Activated T-helper 17 cell treated with anti-CD3 and anti-CD28 coated beads, Interleukin-2, amount 50 U/mL, for 72 hours (primary cell): ENCODE data around the gene SNRK. TPM values are rescaled to one million over a fixed set of nuclear protein-coding genes. Genes with fewer than 3 reads are reported as not detected.

Source experiments
- ATAC-seq: fragments of 150-1000 bp; cut with Tn5 transposase; replicated peaks from 2 replicates; pipeline ENCODE4 v1.10.0; 2021; ENCODE audit warnings: mild to moderate bottlenecking, moderate library complexity
- H3K27ac Mint-ChIP-seq: one replicate; pipeline ENCODE4 v1.8.0; 2022; ENCODE audit warnings: mixed read lengths
- H3K27me3 Mint-ChIP-seq: one replicate; pipeline ENCODE4 v1.8.0; 2022; ENCODE audit warnings: mixed read lengths
- H3K36me3 Mint-ChIP-seq: one replicate; pipeline ENCODE4 v1.8.0; 2022; ENCODE audit warnings: low read depth, mild to moderate bottlenecking, mixed read lengths
- H3K4me1 Mint-ChIP-seq: one replicate; pipeline ENCODE4 v1.8.0; 2022; ENCODE audit warnings: mixed read lengths
- H3K4me3 Mint-ChIP-seq: one replicate; pipeline ENCODE4 v1.8.0; 2022; ENCODE audit warnings: mild to moderate bottlenecking, mixed read lengths
- H3K9me3 Mint-ChIP-seq: one replicate; pipeline ENCODE4 v1.8.0; 2022; ENCODE audit warnings: mixed read lengths
- total RNA-seq, 2 donors: library from RNA; stranded (reverse); gene quantifications; one replicate each; pipeline ENCODE4 v1.2.3, GENCODE V29; 2022

SNRK gene
- total RNA-seq, 2 donors from 2014 or later: 25.7 to 25.8 TPM

DNA sequence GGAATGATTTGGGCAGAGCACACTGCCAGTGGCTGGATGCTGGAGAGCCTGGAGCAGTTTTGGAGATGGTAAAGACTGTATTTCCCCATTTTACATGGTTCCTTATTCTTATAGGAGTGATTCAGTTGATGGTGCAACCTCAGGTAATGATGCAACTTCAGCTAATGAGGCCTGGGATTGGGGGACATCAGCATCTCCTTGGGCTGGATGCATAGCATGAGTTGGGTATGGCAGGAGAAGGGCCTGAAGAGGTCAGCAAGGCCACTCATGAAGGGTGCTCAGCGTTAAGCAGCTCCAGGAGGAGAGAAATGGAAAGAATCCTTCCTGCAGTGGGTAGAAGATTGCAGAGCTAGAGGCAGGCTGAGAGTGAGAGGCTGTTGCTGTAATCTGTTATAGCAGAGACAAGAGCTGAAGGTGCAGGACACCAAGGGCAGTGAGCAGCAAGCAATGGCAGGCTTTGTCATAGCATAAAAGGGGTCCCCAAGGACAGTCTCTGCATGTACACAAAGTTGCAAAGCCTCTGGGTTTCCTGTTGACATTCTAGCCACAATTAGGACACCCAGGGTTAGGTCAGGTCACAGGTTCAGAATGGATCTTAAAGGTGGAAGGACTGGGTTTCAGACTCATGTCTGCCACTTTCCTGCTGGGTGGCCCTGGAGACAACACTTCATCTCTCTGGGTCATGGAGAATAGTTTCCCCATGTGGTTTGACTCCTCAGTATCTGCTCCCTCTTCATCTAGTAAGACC, 29.5 kb upstream of the SNRK start:
- Mint-ChIP-seq H3K4me3 (no peak overlapping the region), H3K27ac (no peak overlapping the region), H3K4me1 (peaks cover 10% of the 10 kb centered on the region), H3K27me3 (peaks cover under 1% of the 10 kb centered on the region), H3K9me3 (no peaks in the 10 kb centered on the region), H3K36me3 (no peaks in the 10 kb centered on the region)
- no peak for ATAC-seq

DNA sequence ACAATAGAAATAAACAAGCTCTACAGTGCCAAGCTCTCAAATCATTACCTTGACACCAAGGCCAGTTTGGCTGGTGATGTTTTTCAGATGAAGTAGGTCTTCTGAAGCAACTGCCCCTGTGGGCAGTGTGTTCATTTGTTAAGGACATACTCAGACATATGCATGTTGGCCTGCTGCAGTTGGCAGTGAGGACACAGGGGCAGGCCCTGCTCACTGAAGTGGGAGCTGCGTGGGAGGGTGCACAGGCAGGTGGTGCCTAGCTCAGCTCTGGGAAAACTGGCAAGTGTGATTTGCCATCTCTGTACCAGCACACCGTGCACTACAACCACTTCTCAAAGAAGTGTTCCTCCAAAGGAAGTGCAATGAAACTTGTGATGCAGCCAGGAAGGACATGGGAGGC, 28.5 kb upstream of the SNRK start:
- ATAC-seq: no peak
- H3K4me1 Mint-ChIP-seq: peaks cover 10% of the 10 kb centered on the region
- H3K9me3 Mint-ChIP-seq: no peaks in the 10 kb centered on the region
- no peak overlapping the region for H3K27ac Mint-ChIP-seq
- H3K36me3 Mint-ChIP-seq: no peaks in the 10 kb centered on the region
- no peaks in the 10 kb centered on the region for H3K27me3 Mint-ChIP-seq
- no peak overlapping the region for H3K4me3 Mint-ChIP-seq

DNA sequence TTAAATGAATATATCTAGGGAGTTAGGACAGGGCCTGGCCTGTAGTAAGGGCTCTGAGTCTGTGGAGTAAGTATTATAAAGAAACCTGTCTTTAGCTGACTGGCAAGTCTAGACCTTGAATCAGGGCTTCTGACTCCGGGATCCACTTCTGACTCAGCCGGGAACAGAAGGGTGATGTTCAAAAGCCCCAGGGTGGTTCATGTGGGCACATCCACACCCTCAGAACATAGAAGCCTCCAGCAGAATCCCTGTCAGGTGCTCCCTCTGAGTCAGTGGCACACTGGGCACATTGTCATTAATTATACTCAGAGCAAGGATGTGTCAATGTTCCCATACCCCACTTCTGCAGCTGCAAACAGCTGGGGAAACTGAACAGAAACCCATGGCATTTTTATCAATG, 26.7 kb upstream of the SNRK start:
- Mint-ChIP-seq H3K9me3 (no peaks in the 10 kb centered on the region), H3K27me3 (no peaks in the 10 kb centered on the region), H3K4me1 (peaks cover 10% of the 10 kb centered on the region), H3K36me3 (no peaks in the 10 kb centered on the region), H3K27ac (no peak overlapping the region), H3K4me3 (no peak overlapping the region)
- ATAC-seq: peak; percentile 64

DNA sequence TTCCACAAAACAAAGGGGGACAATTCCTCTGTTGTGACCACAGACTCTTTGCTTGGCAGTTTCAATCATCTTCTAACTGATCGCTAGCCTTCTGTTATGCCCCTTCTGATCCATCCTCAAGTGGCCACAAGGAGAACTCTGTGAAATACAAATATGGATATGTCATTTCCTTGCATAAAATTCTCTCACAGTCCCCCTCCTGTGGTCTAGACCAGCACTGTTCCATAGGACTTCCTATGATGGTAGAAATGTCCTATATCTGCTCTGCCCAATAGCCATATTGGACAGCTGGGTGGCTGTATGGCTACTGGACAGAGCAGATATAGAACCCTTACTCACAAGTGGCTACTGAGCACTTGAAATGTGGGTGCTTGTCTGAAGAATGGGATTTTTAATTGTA, 25.9 kb upstream of the SNRK start:
- Mint-ChIP-seq H3K4me3 (no peak overlapping the region), H3K9me3 (no peaks in the 10 kb centered on the region), H3K27me3 (no peaks in the 10 kb centered on the region), H3K4me1 (peaks cover 10% of the 10 kb centered on the region), H3K27ac (no peak overlapping the region), H3K36me3 (no peaks in the 10 kb centered on the region)
- ATAC-seq: no peak

DNA sequence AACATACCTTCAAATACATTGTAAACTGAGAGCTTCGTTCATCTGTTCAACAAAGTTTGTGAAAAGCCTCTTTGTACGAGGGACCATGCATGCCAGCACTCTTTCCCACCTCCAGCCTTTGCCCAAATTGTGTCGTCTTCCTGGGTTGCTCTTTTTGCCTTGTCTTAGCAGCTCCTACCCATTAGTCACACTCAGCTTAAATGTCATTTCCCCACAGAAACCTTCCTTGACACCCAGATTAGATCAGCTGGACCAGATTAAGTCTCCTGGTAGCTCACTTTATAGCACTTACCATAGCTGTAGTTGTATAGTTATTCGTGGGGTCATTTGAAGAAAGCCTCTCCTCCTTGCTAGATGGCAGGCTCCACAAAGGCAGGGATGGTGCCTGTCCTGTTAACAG, 24.1 kb upstream of the SNRK start:
- Mint-ChIP-seq H3K9me3 (no peaks in the 10 kb centered on the region), H3K27ac (no peak overlapping the region), H3K4me3 (no peak overlapping the region), H3K27me3 (no peaks in the 10 kb centered on the region), H3K4me1 (no peaks in the 10 kb centered on the region), H3K36me3 (no peaks in the 10 kb centered on the region)
- peak; percentile 72 for ATAC-seq

DNA sequence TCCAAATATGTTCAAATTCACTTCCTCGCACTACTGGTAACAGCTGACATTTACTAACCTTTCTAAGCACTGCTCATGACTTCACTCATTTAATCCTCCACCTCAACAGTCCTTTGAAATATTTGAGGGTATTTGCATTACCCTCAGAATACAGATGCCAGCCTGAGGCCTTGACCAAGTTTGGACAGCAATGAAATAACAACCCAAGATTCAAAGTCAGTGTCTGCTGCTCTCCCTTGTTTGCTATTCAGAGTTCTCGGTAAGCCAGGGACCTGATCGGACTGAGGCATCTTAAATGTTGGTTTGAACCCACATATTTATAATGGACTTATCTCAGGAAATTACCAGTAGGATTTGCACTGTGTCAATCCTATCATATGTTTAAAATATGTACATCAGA, 19.9 kb upstream of the SNRK start:
- Mint-ChIP-seq H3K4me3 (no peak overlapping the region), H3K9me3 (no peaks in the 10 kb centered on the region), H3K4me1 (no peaks in the 10 kb centered on the region), H3K27me3 (no peaks in the 10 kb centered on the region), H3K27ac (no peak overlapping the region), H3K36me3 (no peaks in the 10 kb centered on the region)
- no peak for ATAC-seq

DNA sequence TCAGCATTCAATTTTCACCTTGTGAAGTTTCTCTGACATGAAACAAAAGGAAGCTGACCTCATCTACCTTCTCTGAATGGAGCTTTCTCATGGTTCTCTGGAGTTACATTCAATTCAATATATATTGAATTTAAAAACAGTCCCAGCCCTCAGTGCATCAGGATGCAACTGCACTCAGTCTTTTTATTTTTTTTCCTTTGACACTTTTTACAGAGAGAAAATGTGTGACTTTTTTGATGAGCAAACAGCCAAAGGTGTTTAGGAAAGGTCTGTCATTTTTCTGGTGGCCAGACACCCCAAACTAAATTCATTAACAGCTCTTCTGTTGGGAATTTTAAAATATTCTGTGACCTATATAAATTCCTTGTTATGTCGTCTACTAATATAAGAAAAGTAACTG, 19.3 kb upstream of the SNRK start:
- no peaks in the 10 kb centered on the region for H3K9me3 Mint-ChIP-seq
- no peaks in the 10 kb centered on the region for H3K27me3 Mint-ChIP-seq
- no peak overlapping the region for H3K27ac Mint-ChIP-seq
- H3K4me3 Mint-ChIP-seq: no peak overlapping the region
- no peaks in the 10 kb centered on the region for H3K4me1 Mint-ChIP-seq
- no peak for ATAC-seq
- no peaks in the 10 kb centered on the region for H3K36me3 Mint-ChIP-seq

DNA sequence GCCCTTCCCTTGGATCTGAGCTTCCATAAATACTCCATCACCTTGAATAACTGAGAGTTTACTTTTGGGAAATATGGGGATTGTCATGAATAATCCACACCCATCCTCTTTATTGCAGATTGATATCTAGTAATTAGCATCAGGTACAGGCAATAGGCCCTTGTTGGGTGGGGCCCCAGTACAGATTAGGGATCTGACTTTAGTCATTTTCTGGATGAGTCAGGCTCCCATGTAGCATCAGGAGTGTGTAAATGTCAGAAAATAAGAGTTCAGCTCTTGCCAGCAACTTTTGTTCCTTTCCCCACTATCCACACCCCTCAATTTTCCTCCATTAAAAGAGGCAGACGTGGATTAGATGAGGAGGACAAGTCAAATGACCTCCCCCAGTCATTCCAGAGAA, 17.7 kb upstream of the SNRK start:
- no peak for ATAC-seq
- no peak overlapping the region for H3K4me3 Mint-ChIP-seq
- no peak overlapping the region for H3K27ac Mint-ChIP-seq
- H3K36me3 Mint-ChIP-seq: no peaks in the 10 kb centered on the region
- no peaks in the 10 kb centered on the region for H3K9me3 Mint-ChIP-seq
- no peaks in the 10 kb centered on the region for H3K27me3 Mint-ChIP-seq
- no peaks in the 10 kb centered on the region for H3K4me1 Mint-ChIP-seq

DNA sequence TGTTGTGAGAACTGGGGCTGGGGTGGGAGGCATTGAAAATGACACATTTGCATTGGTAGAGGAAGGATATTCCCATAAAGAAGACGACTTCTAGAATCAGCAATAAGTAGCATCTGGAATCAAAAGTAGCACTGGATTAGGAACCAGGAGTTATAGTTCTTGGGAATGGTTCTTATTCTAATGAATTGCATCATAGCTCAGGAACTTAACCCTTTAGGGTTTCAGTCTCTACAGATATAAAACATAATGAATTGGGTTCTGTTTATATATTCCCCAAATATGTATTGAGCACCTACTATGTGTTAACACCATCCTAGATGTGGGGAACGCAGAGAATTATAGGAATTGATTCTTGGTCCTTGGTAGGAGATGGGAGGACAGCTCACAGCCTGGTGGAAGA, 16.3 kb upstream of the SNRK start:
- ATAC-seq: no peak
- no peaks in the 10 kb centered on the region for H3K27me3 Mint-ChIP-seq
- H3K36me3 Mint-ChIP-seq: no peaks in the 10 kb centered on the region
- no peaks in the 10 kb centered on the region for H3K9me3 Mint-ChIP-seq
- H3K4me3 Mint-ChIP-seq: no peak overlapping the region
- no peaks in the 10 kb centered on the region for H3K4me1 Mint-ChIP-seq
- H3K27ac Mint-ChIP-seq: no peak overlapping the region

DNA sequence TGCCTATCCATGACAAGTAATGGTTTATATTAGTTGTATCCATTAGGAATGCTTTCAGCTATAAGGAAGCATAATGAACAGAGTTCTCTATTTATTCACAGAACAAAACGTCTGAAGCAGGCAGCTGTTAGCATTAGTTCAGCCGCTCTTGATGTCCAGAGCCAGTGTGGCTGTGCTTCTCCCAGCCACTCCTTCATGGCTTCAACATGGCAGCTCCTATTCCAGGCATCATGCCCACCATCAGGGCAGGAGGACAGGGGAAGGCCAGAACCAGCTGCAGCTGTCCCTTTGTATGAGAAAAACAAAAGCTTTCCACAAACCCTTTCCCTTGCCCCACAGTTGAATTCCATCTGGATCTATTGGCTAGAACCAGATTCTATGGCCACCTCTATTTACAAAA, 12.9 kb upstream of the SNRK start:
- H3K9me3 Mint-ChIP-seq: no peaks in the 10 kb centered on the region
- ATAC-seq: no peak
- H3K4me3 Mint-ChIP-seq: no peak overlapping the region
- H3K27ac Mint-ChIP-seq: no peak overlapping the region
- H3K27me3 Mint-ChIP-seq: no peaks in the 10 kb centered on the region
- no peaks in the 10 kb centered on the region for H3K36me3 Mint-ChIP-seq
- peaks cover 6% of the 10 kb centered on the region for H3K4me1 Mint-ChIP-seq

DNA sequence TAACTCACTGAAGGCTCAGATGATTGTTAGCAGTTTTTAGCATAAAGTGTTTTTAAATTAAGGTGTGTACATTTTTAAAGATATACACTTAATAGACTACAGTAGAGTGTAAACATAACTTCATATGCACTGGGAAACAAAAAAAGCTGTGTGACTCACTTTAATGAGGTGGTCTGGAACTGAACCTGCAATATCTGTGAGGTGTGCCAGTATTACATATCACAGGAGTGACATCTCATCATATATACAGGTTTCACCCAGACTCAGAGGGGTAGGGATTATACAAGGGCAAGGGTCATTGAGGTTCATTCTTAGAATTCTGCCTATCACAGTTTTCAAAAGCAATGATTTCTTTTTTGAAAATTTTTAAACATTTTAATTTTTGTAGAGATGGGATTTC, 7.3 kb upstream of the SNRK start:
- H3K27ac Mint-ChIP-seq: peak overlapping the region; percentile 49
- H3K9me3 Mint-ChIP-seq: no peaks in the 10 kb centered on the region
- H3K4me3 Mint-ChIP-seq: no peak overlapping the region
- no peaks in the 10 kb centered on the region for H3K27me3 Mint-ChIP-seq
- peak; percentile 68 for ATAC-seq
- H3K4me1 Mint-ChIP-seq: peaks cover 11% of the 10 kb centered on the region
- H3K36me3 Mint-ChIP-seq: no peaks in the 10 kb centered on the region

DNA sequence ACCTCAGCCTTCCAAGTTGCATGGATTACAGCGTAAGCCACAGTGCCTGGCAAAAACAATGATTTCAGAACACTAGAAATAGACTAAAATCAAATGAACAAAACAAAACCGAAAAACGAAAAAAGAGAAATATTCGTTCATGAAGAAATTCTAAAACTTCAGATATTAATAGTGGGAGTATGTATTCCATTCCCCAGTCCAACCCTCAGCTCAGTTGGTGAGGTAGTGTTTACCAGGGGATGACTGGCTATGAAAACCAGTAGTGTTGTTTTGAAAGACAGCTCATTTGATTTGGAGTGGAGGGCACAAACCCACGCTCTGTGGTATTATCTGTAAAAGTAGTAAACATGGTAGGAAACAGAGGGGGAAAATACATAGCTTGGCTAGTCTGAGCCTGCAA, 6.8 kb upstream of the SNRK start:
- Mint-ChIP-seq H3K36me3 (no peaks in the 10 kb centered on the region), H3K4me1 (peaks cover 11% of the 10 kb centered on the region), H3K9me3 (no peaks in the 10 kb centered on the region), H3K4me3 (no peak overlapping the region), H3K27me3 (no peaks in the 10 kb centered on the region), H3K27ac (peak overlapping the region; percentile 10)
- peak; percentile 82 for ATAC-seq

DNA sequence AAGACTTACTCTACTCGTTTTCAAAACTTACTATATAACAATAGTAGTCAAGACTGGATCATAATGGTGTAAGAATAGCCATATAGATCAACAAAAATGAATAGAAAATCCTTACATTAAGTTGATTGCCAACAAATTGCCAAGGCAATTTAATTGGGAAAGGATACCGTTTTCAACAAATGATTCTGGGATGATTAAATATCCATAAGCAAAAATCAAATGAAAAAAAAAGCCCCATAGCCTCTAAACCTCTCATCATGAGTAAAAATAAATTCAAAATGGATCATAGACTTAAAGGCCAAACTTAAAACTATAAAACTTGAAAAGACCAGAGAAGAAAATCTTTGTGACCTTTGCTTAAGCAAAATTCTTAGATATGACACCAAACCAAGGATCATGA, 5.3 kb upstream of the SNRK start:
- ATAC-seq: no peak
- no peaks in the 10 kb centered on the region for H3K9me3 Mint-ChIP-seq
- no peaks in the 10 kb centered on the region for H3K36me3 Mint-ChIP-seq
- H3K27ac Mint-ChIP-seq: no peak overlapping the region
- no peak overlapping the region for H3K4me3 Mint-ChIP-seq
- H3K4me1 Mint-ChIP-seq: peaks cover 11% of the 10 kb centered on the region
- no peaks in the 10 kb centered on the region for H3K27me3 Mint-ChIP-seq

DNA sequence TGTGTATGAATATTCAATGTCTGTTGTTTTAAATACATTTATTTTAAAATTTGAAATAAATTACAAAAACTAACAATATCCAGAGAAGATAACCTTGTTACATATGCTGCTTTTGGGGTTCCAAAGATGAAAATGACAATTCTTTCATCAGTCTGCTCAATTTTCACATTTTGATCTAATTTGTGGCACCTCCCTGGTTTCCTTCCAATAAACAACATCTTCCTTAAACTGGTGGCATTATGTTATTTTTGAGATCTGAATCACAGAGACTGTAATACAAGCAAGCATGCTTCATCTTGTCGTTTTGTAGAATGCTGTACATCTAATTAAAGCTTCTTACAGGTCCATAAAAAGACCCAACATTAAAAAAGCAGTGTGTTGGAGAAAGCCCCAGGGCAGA, 2.2 kb upstream of the SNRK start:
- H3K36me3 Mint-ChIP-seq: peaks cover 8% of the 10 kb centered on the region
- no peaks in the 10 kb centered on the region for H3K9me3 Mint-ChIP-seq
- no peak overlapping the region for H3K27ac Mint-ChIP-seq
- H3K27me3 Mint-ChIP-seq: no peaks in the 10 kb centered on the region
- no peak for ATAC-seq
- peaks cover 10% of the 10 kb centered on the region for H3K4me1 Mint-ChIP-seq
- no peak overlapping the region for H3K4me3 Mint-ChIP-seq

DNA sequence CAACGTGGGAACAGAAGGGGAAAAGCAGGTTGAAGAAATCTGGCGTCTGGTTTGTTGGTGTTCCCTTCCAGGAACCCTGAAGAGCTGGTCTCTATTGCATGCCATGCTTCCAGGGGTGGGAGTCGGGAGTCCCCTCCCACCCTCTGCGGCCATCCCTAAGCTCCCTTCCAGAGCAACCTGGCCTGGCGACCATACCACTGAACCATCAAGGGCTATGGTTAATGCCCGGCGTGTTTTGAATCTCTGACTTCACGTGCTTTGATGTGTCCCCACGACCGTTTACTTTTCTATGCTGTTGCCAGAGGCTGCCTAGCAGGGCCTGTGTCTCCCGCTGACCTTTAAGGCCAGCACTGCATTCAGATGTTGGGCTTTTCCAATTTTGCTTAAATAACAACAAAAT, 696 bp upstream of the SNRK start:
- Mint-ChIP-seq H3K9me3 (no peaks in the 10 kb centered on the region), H3K4me3 (peak overlapping the region; percentile 78), H3K4me1 (peaks cover 18% of the 10 kb centered on the region), H3K27ac (peak overlapping the region; percentile 83), H3K27me3 (no peaks in the 10 kb centered on the region), H3K36me3 (peaks cover 23% of the 10 kb centered on the region)
- ATAC-seq: no peak
